PC-3 (cell line): ENCODE measurements around the gene CARS1. TPM values are rescaled to one million over a fixed set of nuclear protein-coding genes. Genes with fewer than 3 reads are reported as not detected.

ENCODE experiments used
- ATAC-seq: fragments of 200-7000 bp; cut with Tn5 transposase; 2 replicates; pipeline ENCODE4 v1.9.1; 2020; ENCODE audit warnings: mild to moderate bottlenecking, moderate library complexity
- BruUV-seq: library from RNA; stranded (reverse); fragments of 400-500 nt; replicated peaks from 2 replicates; lab custom pipeline; 2021; lab: Mats Ljungman, UMichigan
- CTCF ChIA-PET: fragments of 300-600 bp; sonication (Branson Sonifier 250); formaldehyde crosslinking; loops from one replicate; lab custom pipeline; 2022; ENCODE audit warnings: antibody characterized with exemption; lab: Charles Lee
- POLR2A ChIA-PET: fragments of 300-600 bp; sonication (Branson Sonifier 250); formaldehyde crosslinking; loops from one replicate; lab custom pipeline; 2022; ENCODE audit warnings: antibody characterized with exemption; ENCODE audit not compliant: unreplicated experiment; lab: Charles Lee
- DNase-seq: peaks from one replicate; pipeline ENCODE4 v3.0.0-alpha.2; 2015
- H2AFZ ChIP-seq: fragments of 300-600 bp; sonication (generic); 2 replicates; pipeline ENCODE4 v1.6.0; 2016; ENCODE audit warnings: antibody characterized with exemption, low read length
- H3F3A ChIP-seq: fragments of 300-600 bp; sonication (generic); one replicate; pipeline ENCODE4 v1.6.0; 2017; ENCODE audit warnings: antibody characterized with exemption, low read length, control low read depth, mild to moderate bottlenecking; ENCODE audit not compliant: unreplicated experiment
- H3K27ac ChIP-seq: fragments of 300-600 bp; sonication (generic); 2 replicates; pipeline ENCODE4 v1.5.1; 2016; ENCODE audit warnings: mild to moderate bottlenecking, low read length
- H3K27me3 ChIP-seq: fragments of 300-600 bp; sonication (generic); 2 replicates; pipeline ENCODE4 v1.6.1; 2016; ENCODE audit warnings: low read length, mixed read lengths
- H3K36me3 ChIP-seq: fragments of 300-600 bp; sonication (generic); 2 replicates; pipeline ENCODE4 v1.6.1; 2016; ENCODE audit warnings: low read depth, mixed run types, low read length, mixed read lengths
- H3K4me1 ChIP-seq: fragments of 300-600 bp; sonication (generic); 2 replicates; pipeline ENCODE4 v1.5.1; 2016; ENCODE audit warnings: low read length; ENCODE audit not compliant: insufficient read depth
- H3K4me2 ChIP-seq: fragments of 300-600 bp; sonication (generic); 2 replicates; pipeline ENCODE4 v1.6.0; 2016; ENCODE audit warnings: low read length
- H3K4me3 ChIP-seq: fragments of 300-600 bp; sonication (generic); 2 replicates; pipeline ENCODE4 v1.5.1; 2016; ENCODE audit warnings: mild to moderate bottlenecking, low read length, mixed read lengths
- H3K79me2 ChIP-seq: fragments of 300-600 bp; sonication (generic); 2 replicates; pipeline ENCODE4 v1.6.1; 2017; ENCODE audit warnings: low read length, mixed read lengths
- H3K9ac ChIP-seq: fragments of 300-600 bp; sonication (generic); 2 replicates; pipeline ENCODE4 v1.6.0; 2016; ENCODE audit warnings: mild to moderate bottlenecking, low read length
- H3K9me2 ChIP-seq: fragments of 300-600 bp; sonication (generic); replicated peaks from 2 replicates; pipeline ENCODE4 v1.6.1; 2016; ENCODE audit warnings: mixed run types, low read length, mixed read lengths
- H3K9me3 ChIP-seq: fragments of 300-600 bp; sonication (generic); 2 replicates; pipeline ENCODE4 v1.6.1; 2016; ENCODE audit warnings: low read length, mixed read lengths
- H4K20me1 ChIP-seq: fragments of 300-600 bp; sonication (generic); 2 replicates; pipeline ENCODE4 v1.6.1; 2016; ENCODE audit warnings: low read length, mixed read lengths
- EZH2 ChIP-seq: fragments of 300-600 bp; sonication (generic); IDR thresholded peaks from one replicate; pipeline ENCODE4 v1.6.1; 2017; ENCODE audit warnings: antibody characterized with exemption, mild to moderate bottlenecking, low read length; ENCODE audit not compliant: unreplicated experiment
- EZH2phosphoT487 ChIP-seq: fragments of 300-600 bp; sonication (generic); IDR thresholded peaks from 2 replicates; pipeline ENCODE4 v1.6.1; 2018; ENCODE audit warnings: mild to moderate bottlenecking, antibody characterized with exemption, low read length, borderline replicate concordance
- intact Hi-C: fragments of 100-400 bp; cut with micrococcal nuclease; formaldehyde crosslinking; loops from 2 replicates; pipeline ENCODE4 v1.9.0; 2023
- total RNA-seq: library from RNA; depleted of rRNA; stranded (reverse); fragments of >200 nt; gene quantifications from 2 replicates; pipeline ENCODE4 v1.2.3, GENCODE V29; 2014
- TF ChIP-seq, protein P1 (sequence below): fragments of 300-600 bp; sonication (generic); conservative IDR thresholded peaks from 2 replicates; pipeline ENCODE4 v1.5.1; 2017; ENCODE audit warnings: antibody characterized with exemption, low read depth, mild to moderate bottlenecking, low read length

The CARS1 gene
- total RNA-seq, 1 experiment from 2014 or later: 39.7 TPM

DNA sequence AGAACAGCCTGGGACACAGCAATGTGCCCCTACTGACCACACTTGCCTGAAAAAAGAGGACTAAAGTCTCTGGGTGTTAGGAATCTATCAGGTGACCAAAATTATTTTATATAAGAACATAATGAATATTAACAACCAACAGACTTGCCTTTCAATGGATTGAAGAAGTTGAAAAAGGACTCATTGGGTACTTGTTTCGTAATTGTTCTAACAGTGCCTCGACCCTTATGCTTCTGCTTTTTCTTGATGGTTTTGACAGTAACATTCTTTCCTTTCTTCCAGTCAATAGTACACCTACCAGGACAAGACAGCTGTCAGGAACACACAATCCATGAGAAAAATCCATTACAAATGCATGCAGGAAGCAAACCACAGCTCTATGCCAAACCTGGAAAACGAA lies 99.0 kb downstream of the CARS1 start:
- intact Hi-C loops: no loop called here
- no peak overlapping the region for H3K4me2 ChIP-seq
- H3K79me2 ChIP-seq: no peaks in the 10 kb centered on the region; the same call in 1 of the 2 replicates
- CTCF ChIA-PET: no interaction called here
- peaks cover 87% of the 10 kb centered on the region for H3K36me3 ChIP-seq
- no peaks in the 10 kb centered on the region for H3K9me3 ChIP-seq
- H3F3A ChIP-seq: no peaks in the 10 kb centered on the region
- H3K27ac ChIP-seq: no peak overlapping the region
- H3K4me1 ChIP-seq: no peaks in the 10 kb centered on the region
- POLR2A ChIA-PET: no interaction called here
- no peak overlapping the region for H3K9ac ChIP-seq
- H3K27me3 ChIP-seq: no peaks in the 10 kb centered on the region
- H2AFZ ChIP-seq: no peak overlapping the region
- TF ChIP-seq EZH2 (no peak), EZH2phosphoT487 (no peak)
- TF ChIP-seq, protein P1, sequence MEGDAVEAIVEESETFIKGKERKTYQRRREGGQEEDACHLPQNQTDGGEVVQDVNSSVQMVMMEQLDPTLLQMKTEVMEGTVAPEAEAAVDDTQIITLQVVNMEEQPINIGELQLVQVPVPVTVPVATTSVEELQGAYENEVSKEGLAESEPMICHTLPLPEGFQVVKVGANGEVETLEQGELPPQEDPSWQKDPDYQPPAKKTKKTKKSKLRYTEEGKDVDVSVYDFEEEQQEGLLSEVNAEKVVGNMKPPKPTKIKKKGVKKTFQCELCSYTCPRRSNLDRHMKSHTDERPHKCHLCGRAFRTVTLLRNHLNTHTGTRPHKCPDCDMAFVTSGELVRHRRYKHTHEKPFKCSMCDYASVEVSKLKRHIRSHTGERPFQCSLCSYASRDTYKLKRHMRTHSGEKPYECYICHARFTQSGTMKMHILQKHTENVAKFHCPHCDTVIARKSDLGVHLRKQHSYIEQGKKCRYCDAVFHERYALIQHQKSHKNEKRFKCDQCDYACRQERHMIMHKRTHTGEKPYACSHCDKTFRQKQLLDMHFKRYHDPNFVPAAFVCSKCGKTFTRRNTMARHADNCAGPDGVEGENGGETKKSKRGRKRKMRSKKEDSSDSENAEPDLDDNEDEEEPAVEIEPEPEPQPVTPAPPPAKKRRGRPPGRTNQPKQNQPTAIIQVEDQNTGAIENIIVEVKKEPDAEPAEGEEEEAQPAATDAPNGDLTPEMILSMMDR: no peak
- H4K20me1 ChIP-seq: no peaks in the 10 kb centered on the region
- no peak overlapping the region for H3K4me3 ChIP-seq
- no peak for DNase-seq
- H3K9me2 ChIP-seq: no peaks in the 10 kb centered on the region
- no peak for ATAC-seq
- no TSS peak for BruUV-seq

DNA sequence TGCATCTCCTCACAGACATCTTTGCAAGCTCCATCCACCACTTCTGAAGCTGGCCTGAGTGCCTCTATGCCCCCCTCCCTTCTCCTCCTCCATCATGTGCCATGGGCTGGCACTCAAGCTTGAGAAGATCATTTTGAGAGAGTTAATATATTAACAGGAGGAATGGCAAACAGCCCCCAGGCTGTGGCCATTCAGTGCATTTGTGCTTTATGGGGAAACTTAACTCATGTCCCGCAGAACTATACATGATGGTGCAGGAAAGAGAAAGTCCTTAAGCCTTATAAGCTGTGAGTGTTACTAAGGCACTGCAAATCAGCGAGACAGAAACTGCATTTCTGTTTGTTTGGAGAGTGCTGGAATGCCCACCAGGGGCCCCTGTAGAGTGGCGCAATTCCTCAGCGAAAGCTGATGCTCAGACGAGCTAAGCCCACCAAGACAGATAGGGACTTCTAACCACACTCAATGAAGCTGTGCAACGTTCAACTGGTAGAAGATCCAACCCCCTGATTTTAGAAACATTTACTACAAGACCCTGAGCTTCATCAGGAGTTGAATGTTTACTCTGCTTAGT lies 101.2 kb downstream of the CARS1 start:
- H3F3A ChIP-seq: peaks cover 3% of the 10 kb centered on the region
- no peak for TF ChIP-seq EZH2
- TF ChIP-seq, protein P1: 0 out of 2 replicates have a peak, but pooled peaks have one; percentile 9
- intact Hi-C loops: no loop called here
- H3K4me3 ChIP-seq: no peak overlapping the region
- ATAC-seq (no peak), DNase-seq (no peak)
- H2AFZ ChIP-seq: no peak overlapping the region
- no peaks in the 10 kb centered on the region; the same call in 1 of the 2 replicates for H4K20me1 ChIP-seq
- no peak overlapping the region for H3K9ac ChIP-seq
- no peaks in the 10 kb centered on the region; the same call in 1 of the 2 replicates for H3K79me2 ChIP-seq
- no peaks in the 10 kb centered on the region for H3K9me3 ChIP-seq
- peaks cover 90% of the 10 kb centered on the region for H3K36me3 ChIP-seq
- H3K4me1 ChIP-seq: peaks cover 11% of the 10 kb centered on the region
- no TSS peak for BruUV-seq
- ChIA-PET POLR2A (interaction anchor here (0.7 kb wide), 1 partner anchor 16 kb away, joined by 3 read pairs; no protein-coding TSS in a partner anchor), CTCF (no interaction called here)
- H3K27me3 ChIP-seq: no peaks in the 10 kb centered on the region
- H3K9me2 ChIP-seq: no peaks in the 10 kb centered on the region
- no peak overlapping the region for H3K27ac ChIP-seq
- no peak overlapping the region for H3K4me2 ChIP-seq

DNA sequence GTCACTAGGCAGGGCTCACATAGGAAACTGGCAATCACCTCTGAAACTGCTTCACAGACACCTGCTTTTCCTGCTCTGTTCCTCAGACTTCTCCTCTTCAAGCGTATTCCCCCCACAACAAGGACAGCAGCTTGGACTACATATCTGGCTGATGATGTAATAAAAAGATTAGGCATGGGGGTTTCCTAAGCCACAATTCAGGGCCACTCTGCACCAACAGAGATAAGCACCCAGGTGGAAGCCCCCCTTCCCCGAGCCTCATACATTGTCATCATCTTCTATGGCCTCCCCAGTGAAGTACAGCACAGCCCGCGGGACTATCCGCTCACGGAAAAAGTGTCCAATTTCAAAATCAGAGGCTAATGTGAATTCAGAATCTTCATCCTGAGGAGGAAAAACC lies 103.0 kb downstream of the CARS1 start:
- POLR2A ChIA-PET: no interaction called here

More for the DNA sequence above, 103.0 kb downstream of the CARS1 start:
- Histone ChIP-seq H2AFZ (no peak overlapping the region), H3K27me3 (no peaks in the 10 kb centered on the region), H3K9me2 (no peaks in the 10 kb centered on the region), H4K20me1 (no peaks in the 10 kb centered on the region; the same call in 1 of the 2 replicates), H3K9ac (no peak overlapping the region), H3K79me2 (no peaks in the 10 kb centered on the region), H3K4me3 (no peak overlapping the region), H3K9me3 (no peaks in the 10 kb centered on the region), H3F3A (peaks cover 3% of the 10 kb centered on the region), H3K4me2 (no peak overlapping the region), H3K36me3 (peaks cover 94% of the 10 kb centered on the region), H3K4me1 (peaks cover 11% of the 10 kb centered on the region), H3K27ac (no peak overlapping the region)
- no peak for ATAC-seq
- CTCF ChIA-PET: no interaction called here
- intact Hi-C loops: no loop called here
- no TSS peak for BruUV-seq
- no peak for DNase-seq
- TF ChIP-seq, protein P1: no peak
- no peak for TF ChIP-seq EZH2
- no peak for TF ChIP-seq EZH2phosphoT487
